Measurements from ENCODE around the gene LAMB3.

The LAMB3 gene

GRCh38 chr1:209625791-209626285, 26.4 kb downstream of the LAMB3 start:
- H3K27me3 ChIP-seq (ENCODE audit: control insufficient read depth in 2 of 2, insufficient read depth in 2 of 2, low read length in 2 of 2), result no peaks in the 10 kb centered on the region
- H3K9ac ChIP-seq (ENCODE audit: low read depth in 1 of 2, low read length in 2 of 2), result no peak overlapping the region
- no peak overlapping the region for H3K27ac ChIP-seq (ENCODE audit: low read depth in 2 of 2, low read length in 2 of 2)
- no peaks in the 10 kb centered on the region for H3K9me3 ChIP-seq (ENCODE audit: control insufficient read depth in 2 of 2, low read length in 2 of 2)
- no peak overlapping the region for H3K4me3 ChIP-seq (ENCODE audit: low read length in 2 of 2)
- H3K36me3 ChIP-seq (ENCODE audit: control insufficient read depth in 2 of 2, insufficient read depth in 2 of 2, low read length in 2 of 2), result peaks cover 35 to 53% of the 10 kb centered on the region in 2 donors
- H3K4me1 ChIP-seq (ENCODE audit: control insufficient read depth in 2 of 2, insufficient read depth in 2 of 2, low read length in 2 of 2), result peaks cover 9 to 14% of the 10 kb centered on the region in 2 donors

- Histone ChIP-seq H3K27me3 (ENCODE audit: control insufficient read depth in 2 of 2, insufficient read depth in 2 of 2, low read length in 2 of 2) (no peaks in the 10 kb centered on the region), H3K9ac (ENCODE audit: low read depth in 1 of 2, low read length in 2 of 2) (no peak overlapping the region), H3K27ac (ENCODE audit: low read depth in 2 of 2, low read length in 2 of 2) (no peak overlapping the region), H3K9me3 (ENCODE audit: control insufficient read depth in 2 of 2, low read length in 2 of 2) (no peaks in the 10 kb centered on the region), H3K36me3 (ENCODE audit: control insufficient read depth in 2 of 2, insufficient read depth in 2 of 2, low read length in 2 of 2) (peaks cover 35 to 46% of the 10 kb centered on the region in 2 donors), H3K4me1 (ENCODE audit: control insufficient read depth in 2 of 2, insufficient read depth in 2 of 2, low read length in 2 of 2) (peaks cover 13 to 23% of the 10 kb centered on the region in 2 donors), H3K4me3 (ENCODE audit: low read length in 2 of 2) (no peak overlapping the region)
These were observed 27.4 kb downstream of the LAMB3 start for GRCh38 chr1:209624558-209625549.

GRCh38 chr1:209622841-209623829, 29.1 kb downstream of the LAMB3 start:
- no peak overlapping the region for H3K27ac ChIP-seq (ENCODE audit: low read depth in 2 of 2, low read length in 2 of 2)
- H3K9ac ChIP-seq (ENCODE audit: low read depth in 1 of 2, low read length in 2 of 2), result no peak overlapping the region
- no peaks in the 10 kb centered on the region for H3K9me3 ChIP-seq (ENCODE audit: control insufficient read depth in 2 of 2, low read length in 2 of 2)
- no peaks in the 10 kb centered on the region for H3K27me3 ChIP-seq (ENCODE audit: control insufficient read depth in 2 of 2, insufficient read depth in 2 of 2, low read length in 2 of 2)
- H3K36me3 ChIP-seq (ENCODE audit: control insufficient read depth in 2 of 2, insufficient read depth in 2 of 2, low read length in 2 of 2), result peaks cover 46% of the 10 kb centered on the region in 2 donors
- H3K4me3 ChIP-seq (ENCODE audit: low read length in 2 of 2), result no peak overlapping the region
- H3K4me1 ChIP-seq (ENCODE audit: control insufficient read depth in 2 of 2, insufficient read depth in 2 of 2, low read length in 2 of 2), result peaks cover 16 to 40% of the 10 kb centered on the region in 2 donors

GRCh38 chr1:209621741-209622655, 30.2 kb downstream of the LAMB3 start:
- Histone ChIP-seq H3K9ac (ENCODE audit: low read depth in 1 of 2, low read length in 2 of 2) (no peak overlapping the region), H3K4me3 (ENCODE audit: low read length in 2 of 2) (no peak overlapping the region), H3K4me1 (ENCODE audit: control insufficient read depth in 2 of 2, insufficient read depth in 2 of 2, low read length in 2 of 2) (peaks cover 13 to 41% of the 10 kb centered on the region in 2 donors), H3K36me3 (ENCODE audit: control insufficient read depth in 2 of 2, insufficient read depth in 2 of 2, low read length in 2 of 2) (peaks cover 51 to 52% of the 10 kb centered on the region in 2 donors), H3K27me3 (ENCODE audit: control insufficient read depth in 2 of 2, insufficient read depth in 2 of 2, low read length in 2 of 2) (no peaks in the 10 kb centered on the region), H3K27ac (ENCODE audit: low read depth in 2 of 2, low read length in 2 of 2) (peak overlapping the region in 1 of 2 donors; percentile 8), H3K9me3 (ENCODE audit: control insufficient read depth in 2 of 2, low read length in 2 of 2) (no peaks in the 10 kb centered on the region)

- H3K9me3 ChIP-seq (ENCODE audit: control insufficient read depth in 2 of 2, low read length in 2 of 2), result no peaks in the 10 kb centered on the region
- H3K4me1 ChIP-seq (ENCODE audit: control insufficient read depth in 2 of 2, insufficient read depth in 2 of 2, low read length in 2 of 2), result peaks cover 13 to 41% of the 10 kb centered on the region in 2 donors
- H3K27me3 ChIP-seq (ENCODE audit: control insufficient read depth in 2 of 2, insufficient read depth in 2 of 2, low read length in 2 of 2), result no peaks in the 10 kb centered on the region
- peak overlapping the region in 1 of 2 donors; percentile 8 for H3K27ac ChIP-seq (ENCODE audit: low read depth in 2 of 2, low read length in 2 of 2)
- peaks cover 52 to 57% of the 10 kb centered on the region in 2 donors for H3K36me3 ChIP-seq (ENCODE audit: control insufficient read depth in 2 of 2, insufficient read depth in 2 of 2, low read length in 2 of 2)
- H3K9ac ChIP-seq (ENCODE audit: low read depth in 1 of 2, low read length in 2 of 2), result no peak overlapping the region
- no peak overlapping the region for H3K4me3 ChIP-seq (ENCODE audit: low read length in 2 of 2)
These were observed 30.9 kb downstream of the LAMB3 start for GRCh38 chr1:209621286-209621685.

- Histone ChIP-seq H3K27ac (ENCODE audit: low read depth in 2 of 2, low read length in 2 of 2) (peak overlapping the region; percentile 2 to 28), H3K4me1 (ENCODE audit: control insufficient read depth in 2 of 2, insufficient read depth in 2 of 2, low read length in 2 of 2) (peaks cover 13 to 41% of the 10 kb centered on the region in 2 donors), H3K36me3 (ENCODE audit: control insufficient read depth in 2 of 2, insufficient read depth in 2 of 2, low read length in 2 of 2) (peaks cover 51 to 62% of the 10 kb centered on the region in 2 donors), H3K9ac (ENCODE audit: low read depth in 1 of 2, low read length in 2 of 2) (no peak overlapping the region), H3K9me3 (ENCODE audit: control insufficient read depth in 2 of 2, low read length in 2 of 2) (no peaks in the 10 kb centered on the region), H3K4me3 (ENCODE audit: low read length in 2 of 2) (no peak overlapping the region), H3K27me3 (ENCODE audit: control insufficient read depth in 2 of 2, insufficient read depth in 2 of 2, low read length in 2 of 2) (no peaks in the 10 kb centered on the region)
These were observed 31.7 kb downstream of the LAMB3 start for GRCh38 chr1:209620487-209620884.

GRCh38 chr1:209619696-209620486, 32.3 kb downstream of the LAMB3 start:
- Histone ChIP-seq H3K4me1 (ENCODE audit: control insufficient read depth in 2 of 2, insufficient read depth in 2 of 2, low read length in 2 of 2) (peaks cover 13 to 41% of the 10 kb centered on the region in 2 donors), H3K9ac (ENCODE audit: low read depth in 1 of 2, low read length in 2 of 2) (no peak overlapping the region), H3K27ac (ENCODE audit: low read depth in 2 of 2, low read length in 2 of 2) (peak overlapping the region; percentile 13 to 47), H3K36me3 (ENCODE audit: control insufficient read depth in 2 of 2, insufficient read depth in 2 of 2, low read length in 2 of 2) (peaks cover 49 to 61% of the 10 kb centered on the region in 2 donors), H3K9me3 (ENCODE audit: control insufficient read depth in 2 of 2, low read length in 2 of 2) (no peaks in the 10 kb centered on the region), H3K27me3 (ENCODE audit: control insufficient read depth in 2 of 2, insufficient read depth in 2 of 2, low read length in 2 of 2) (no peaks in the 10 kb centered on the region), H3K4me3 (ENCODE audit: low read length in 2 of 2) (no peak overlapping the region)

- peak overlapping the region; percentile 13 to 47 for H3K27ac ChIP-seq (ENCODE audit: low read depth in 2 of 2, low read length in 2 of 2)
- H3K4me3 ChIP-seq (ENCODE audit: low read length in 2 of 2), result no peak overlapping the region
- no peak overlapping the region for H3K9ac ChIP-seq (ENCODE audit: low read depth in 1 of 2, low read length in 2 of 2)
- peaks cover 13 to 41% of the 10 kb centered on the region in 2 donors for H3K4me1 ChIP-seq (ENCODE audit: control insufficient read depth in 2 of 2, insufficient read depth in 2 of 2, low read length in 2 of 2)
- no peaks in the 10 kb centered on the region for H3K9me3 ChIP-seq (ENCODE audit: control insufficient read depth in 2 of 2, low read length in 2 of 2)
- H3K36me3 ChIP-seq (ENCODE audit: control insufficient read depth in 2 of 2, insufficient read depth in 2 of 2, low read length in 2 of 2), result peaks cover 48 to 57% of the 10 kb centered on the region in 2 donors
- no peaks in the 10 kb centered on the region for H3K27me3 ChIP-seq (ENCODE audit: control insufficient read depth in 2 of 2, insufficient read depth in 2 of 2, low read length in 2 of 2)
These were observed 33.3 kb downstream of the LAMB3 start for GRCh38 chr1:209618756-209619420.

Data from mucosa of rectum (tissue), 2 donors.